Lower lobe of right lung (tissue), 2 donors: Measurements from ENCODE around the gene NEIL1. TPM values are rescaled to one million over a fixed set of nuclear protein-coding genes. Genes with fewer than 3 reads are reported as not detected.

Experiments
- ATAC-seq, 2 donors: fragments of 200-7000 bp; cut with Tn5 transposase; one replicate each; pipeline ENCODE4 v1.9.1; 2020 to 2022; ENCODE audit warnings: mild to moderate bottlenecking in 2 of 2, moderate library complexity in 2 of 2
- DNase-seq: peaks from one replicate; pipeline ENCODE4 v3.0.0-alpha.2; 2020
- H3K27ac ChIP-seq: fragments of 200-600 bp; one replicate; pipeline ENCODE4 v1.8.0; 2022
- H3K27me3 ChIP-seq: fragments of 200-600 bp; one replicate; pipeline ENCODE4 v1.8.0; 2022; ENCODE audit warnings: low read depth
- H3K36me3 ChIP-seq: fragments of 200-600 bp; one replicate; pipeline ENCODE4 v1.8.0; 2022; ENCODE audit warnings: mild to moderate bottlenecking
- H3K4me1 ChIP-seq: fragments of 200-600 bp; one replicate; pipeline ENCODE4 v1.8.0; 2022
- H3K4me3 ChIP-seq: fragments of 200-600 bp; one replicate; pipeline ENCODE4 v1.8.0; 2022; ENCODE audit warnings: mild to moderate bottlenecking
- H3K9me3 ChIP-seq: fragments of 200-600 bp; one replicate; pipeline ENCODE4 v1.8.0; 2022
- intact Hi-C: fragments of 100-400 bp; cut with DNase I; formaldehyde crosslinking; loops from one replicate; pipeline ENCODE4 v1.11.0; 2022
- total RNA-seq: library from RNA; stranded (reverse); fragmentation: NEBNext Ultra II Directional; extraction: Animal tissue kit (Norgen Biotek cat#: 25700); gene quantifications from one replicate; pipeline ENCODE4 v1.2.1, GENCODE V29; 2021
- TF ChIP-seq, protein P1 (sequence below): fragments of 200-600 bp; IDR thresholded peaks from one replicate; pipeline ENCODE4 v1.8.0; 2022; ENCODE audit warnings: antibody characterized with exemption, mild to moderate bottlenecking
- donor health status: DM: no; HTN: yes; CAD: no; lungs with severe emphysema.

Gene NEIL1
- total RNA-seq, 1 donor from 2014 or later = 43.7 TPM

DNA sequence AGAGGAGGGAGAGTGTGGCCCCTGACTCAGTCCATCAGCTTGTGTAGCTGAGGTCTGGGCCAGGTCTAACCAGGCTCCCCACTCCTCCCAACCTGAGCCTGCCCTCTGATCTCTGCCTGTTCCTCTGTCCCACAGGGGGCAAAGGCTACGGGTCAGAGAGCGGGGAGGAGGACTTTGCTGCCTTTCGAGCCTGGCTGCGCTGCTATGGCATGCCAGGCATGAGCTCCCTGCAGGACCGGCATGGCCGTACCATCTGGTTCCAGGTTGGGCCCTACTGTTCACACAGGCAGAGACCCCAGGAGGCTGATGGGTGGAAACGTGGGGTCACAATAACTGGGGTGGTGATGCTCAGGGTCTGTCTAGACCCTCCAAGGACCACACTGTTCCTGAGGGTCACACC is 6.8 kb downstream of the NEIL1 start:
- TF ChIP-seq, protein P1, sequence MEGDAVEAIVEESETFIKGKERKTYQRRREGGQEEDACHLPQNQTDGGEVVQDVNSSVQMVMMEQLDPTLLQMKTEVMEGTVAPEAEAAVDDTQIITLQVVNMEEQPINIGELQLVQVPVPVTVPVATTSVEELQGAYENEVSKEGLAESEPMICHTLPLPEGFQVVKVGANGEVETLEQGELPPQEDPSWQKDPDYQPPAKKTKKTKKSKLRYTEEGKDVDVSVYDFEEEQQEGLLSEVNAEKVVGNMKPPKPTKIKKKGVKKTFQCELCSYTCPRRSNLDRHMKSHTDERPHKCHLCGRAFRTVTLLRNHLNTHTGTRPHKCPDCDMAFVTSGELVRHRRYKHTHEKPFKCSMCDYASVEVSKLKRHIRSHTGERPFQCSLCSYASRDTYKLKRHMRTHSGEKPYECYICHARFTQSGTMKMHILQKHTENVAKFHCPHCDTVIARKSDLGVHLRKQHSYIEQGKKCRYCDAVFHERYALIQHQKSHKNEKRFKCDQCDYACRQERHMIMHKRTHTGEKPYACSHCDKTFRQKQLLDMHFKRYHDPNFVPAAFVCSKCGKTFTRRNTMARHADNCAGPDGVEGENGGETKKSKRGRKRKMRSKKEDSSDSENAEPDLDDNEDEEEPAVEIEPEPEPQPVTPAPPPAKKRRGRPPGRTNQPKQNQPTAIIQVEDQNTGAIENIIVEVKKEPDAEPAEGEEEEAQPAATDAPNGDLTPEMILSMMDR = no peak
- H3K27me3 ChIP-seq = no peaks in the 10 kb centered on the region
- DNase-seq = no peak
- peaks cover 43% of the 10 kb centered on the region for H3K36me3 ChIP-seq
- H3K27ac ChIP-seq = no peak overlapping the region
- peaks cover 17% of the 10 kb centered on the region for H3K4me1 ChIP-seq
- H3K4me3 ChIP-seq = no peak overlapping the region
- ATAC-seq = no peak
- no peaks in the 10 kb centered on the region for H3K9me3 ChIP-seq
- intact Hi-C loops = no loop called here

DNA sequence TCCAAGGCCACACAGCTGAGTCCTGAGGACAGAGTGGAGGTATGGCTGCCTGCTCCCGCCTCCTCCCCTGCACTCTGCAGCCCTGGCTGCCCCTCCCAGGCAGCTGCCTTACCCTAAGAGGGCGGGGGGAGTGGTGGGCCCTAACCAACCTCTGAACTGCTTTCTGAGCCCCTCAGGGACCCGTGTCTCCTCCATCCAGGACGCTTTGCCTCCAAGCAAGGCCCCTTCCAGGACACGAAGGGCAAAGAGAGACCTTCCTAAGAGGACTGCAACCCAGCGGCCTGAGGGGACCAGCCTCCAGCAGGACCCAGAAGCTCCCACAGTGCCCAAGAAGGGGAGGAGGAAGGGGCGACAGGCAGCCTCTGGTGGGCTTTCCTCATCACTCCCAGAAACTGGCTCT is 7.6 kb downstream of the NEIL1 start:
- DNase-seq = no peak
- Histone ChIP-seq H3K9me3 (no peaks in the 10 kb centered on the region), H3K4me3 (no peak overlapping the region), H3K36me3 (peaks cover 52% of the 10 kb centered on the region), H3K27ac (no peak overlapping the region), H3K27me3 (no peaks in the 10 kb centered on the region), H3K4me1 (peaks cover 9% of the 10 kb centered on the region)
- TF ChIP-seq, protein P1 = no peak
- intact Hi-C loops = no loop called here
- no peak for ATAC-seq

DNA sequence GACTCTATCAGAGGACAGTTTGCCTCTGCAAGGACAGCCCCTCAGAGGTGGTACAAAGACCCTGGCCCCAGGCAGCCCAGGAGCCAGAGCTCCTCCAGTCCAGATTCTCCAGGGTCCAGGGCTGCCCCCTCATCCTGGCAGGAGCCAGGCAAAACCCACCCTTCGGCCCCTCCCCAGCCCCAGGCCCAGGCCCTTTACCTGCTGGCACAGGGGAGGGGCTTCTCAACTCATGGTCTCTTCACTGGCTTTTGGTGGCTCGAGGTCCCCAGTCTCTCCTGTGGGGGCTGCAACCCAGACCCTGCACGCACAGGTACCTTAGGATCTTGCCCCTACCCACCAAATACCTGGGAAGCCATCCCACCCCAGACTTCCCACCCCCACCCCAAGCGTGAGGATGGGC is 8.5 kb downstream of the NEIL1 start:
- Histone ChIP-seq H3K4me3 (no peak overlapping the region), H3K36me3 (peaks cover 61% of the 10 kb centered on the region), H3K27ac (no peak overlapping the region), H3K4me1 (no peaks in the 10 kb centered on the region), H3K27me3 (no peaks in the 10 kb centered on the region), H3K9me3 (no peaks in the 10 kb centered on the region)
- no peak for ATAC-seq
- DNase-seq = no peak
- TF ChIP-seq, protein P1 = no peak
- intact Hi-C loops = no loop called here

DNA sequence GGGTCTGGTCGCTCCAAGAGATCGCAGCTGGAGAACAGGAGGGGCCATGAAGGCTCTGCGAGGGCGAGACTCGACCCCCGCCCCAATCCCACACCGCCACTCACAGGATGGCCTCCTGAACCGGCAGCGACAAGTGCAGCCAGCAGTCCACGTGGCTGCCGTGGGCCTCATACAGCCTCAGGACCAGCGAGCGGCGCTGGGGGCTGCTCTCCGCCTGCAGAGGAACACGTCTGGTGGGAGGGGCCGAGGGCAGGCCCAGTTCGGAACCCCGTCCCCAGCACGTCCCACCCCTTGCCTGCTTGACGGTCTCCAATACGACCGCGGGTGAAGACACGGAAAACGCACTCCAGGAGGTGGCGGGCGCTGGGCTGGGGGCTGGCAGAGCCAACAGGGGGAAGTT is 9.2 kb downstream of the NEIL1 start:
- TF ChIP-seq, protein P1 = no peak
- Histone ChIP-seq H3K4me3 (no peak overlapping the region), H3K27ac (no peak overlapping the region), H3K9me3 (no peaks in the 10 kb centered on the region), H3K36me3 (peaks cover 67% of the 10 kb centered on the region), H3K27me3 (no peaks in the 10 kb centered on the region), H3K4me1 (no peaks in the 10 kb centered on the region)
- DNase-seq (no peak), ATAC-seq (no peak)
- intact Hi-C loops = no loop called here

DNA sequence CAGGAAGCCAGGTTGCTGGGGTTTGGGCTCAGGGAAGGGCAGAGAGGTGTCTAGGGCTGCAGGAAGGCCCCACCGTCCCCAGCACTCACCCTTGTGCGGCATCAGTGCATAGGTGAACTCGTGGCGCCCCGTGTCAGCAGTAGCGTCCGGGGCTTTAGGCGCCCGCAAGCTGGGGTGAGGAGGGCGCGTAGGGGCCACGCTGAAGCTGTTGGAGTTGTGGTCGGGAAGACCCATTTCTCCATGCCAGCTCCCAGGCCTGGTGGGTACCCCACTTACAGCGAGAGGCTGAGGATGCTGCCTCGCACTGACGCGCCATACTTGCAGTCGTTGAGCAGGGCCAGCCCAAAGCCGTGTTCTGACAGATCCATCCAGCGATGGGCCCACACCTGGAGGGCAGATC is 9.7 kb downstream of the NEIL1 start:
- Histone ChIP-seq H3K4me1 (no peaks in the 10 kb centered on the region), H3K27ac (no peak overlapping the region), H3K27me3 (no peaks in the 10 kb centered on the region), H3K4me3 (no peak overlapping the region), H3K9me3 (no peaks in the 10 kb centered on the region), H3K36me3 (peaks cover 72% of the 10 kb centered on the region)
- no peak for ATAC-seq
- intact Hi-C loops = no loop called here
- DNase-seq = peak; percentile 44
- TF ChIP-seq, protein P1 = no peak
